Fibroblast of lung (primary cell): Measurements from ENCODE around the gene MAPKAP1. TPM values are rescaled to one million over a fixed set of nuclear protein-coding genes. Genes with fewer than 3 reads are reported as not detected.

Source experiments
- DNase-seq, 2 donors: peaks; one replicate each; pipeline versions ENCODE4 v3.0.0 to v3.0.0-alpha.2; 2010; ENCODE audit warnings: low read depth in 2 of 2
- H2AFZ ChIP-seq: 2 replicates; pipeline ENCODE4 v1.5.1; 2012; ENCODE audit warnings: low read length, control low read depth, inconsistent platforms
- H3K27ac ChIP-seq: 2 replicates; pipeline ENCODE4 v1.5.1; 2011; ENCODE audit warnings: low read length, control low read depth; ENCODE audit not compliant: insufficient read depth
- H3K27me3 ChIP-seq: 2 replicates; pipeline ENCODE4 v1.5.1; 2011; ENCODE audit warnings: mild to moderate bottlenecking, low read length; ENCODE audit not compliant: control insufficient read depth, insufficient read depth
- H3K36me3 ChIP-seq: 2 replicates; pipeline ENCODE4 v1.5.1; 2011; ENCODE audit warnings: low read length; ENCODE audit not compliant: control insufficient read depth, insufficient read depth
- H3K4me1 ChIP-seq: 2 replicates; pipeline ENCODE4 v1.5.1; 2011; ENCODE audit warnings: low read length; ENCODE audit not compliant: control insufficient read depth, insufficient read depth; ENCODE audit errors: extremely low read depth
- H3K4me2 ChIP-seq: 2 replicates; pipeline ENCODE4 v1.5.1; 2011; ENCODE audit warnings: low read length, control low read depth; ENCODE audit not compliant: insufficient read depth; ENCODE audit errors: extremely low read depth
- H3K4me3 ChIP-seq, 4 experiments: fragments of 200-600 bp in 1 of 4; sonication (generic) in 1 of 4; replicated peaks in 1 of 4; 2 replicates each; pipeline ENCODE4 v1.5.1; 2011 to 2016; ENCODE audit warnings: low read length in 4 of 4, low read depth in 3 of 4, mild to moderate bottlenecking in 3 of 4, control low read depth in 2 of 4, inconsistent platforms in 1 of 4, mixed read lengths in 1 of 4; ENCODE audit not compliant: insufficient read depth in 1 of 4; ENCODE audit errors: control extremely low read depth in 1 of 4
- H3K79me2 ChIP-seq: 2 replicates; pipeline ENCODE4 v1.5.1; 2012; ENCODE audit warnings: mild to moderate bottlenecking, low read length, inconsistent platforms; ENCODE audit not compliant: control insufficient read depth, insufficient read depth
- H3K9ac ChIP-seq: 2 replicates; pipeline ENCODE4 v1.5.1; 2011; ENCODE audit warnings: mild to moderate bottlenecking, low read length, control low read depth; ENCODE audit not compliant: insufficient read depth
- H3K9me3 ChIP-seq: 2 replicates; pipeline ENCODE4 v1.5.1; 2012; ENCODE audit warnings: low read depth, low read length; ENCODE audit not compliant: control insufficient read depth, insufficient read depth
- H4K20me1 ChIP-seq: 2 replicates; pipeline ENCODE4 v1.5.1; 2011; ENCODE audit warnings: low read length; ENCODE audit not compliant: control insufficient read depth, insufficient read depth; ENCODE audit errors: extremely low read depth
- CTCF ChIP-seq, 2 donors: IDR thresholded peaks in 1 of 2; conservative IDR thresholded peaks in 1 of 2; 1 replicate in 1 of 2; 2 replicates in 1 of 2; pipeline ENCODE4 v1.5.1; 2011 to 2012; ENCODE audit warnings: low read length in 2 of 2, control low read depth in 1 of 2, inconsistent platforms in 1 of 2, low read depth in 1 of 2, mild to moderate bottlenecking in 1 of 2
- EZH2 ChIP-seq: IDR thresholded peaks from 2 replicates; pipeline ENCODE4 v1.5.1; 2012; ENCODE audit warnings: low read length, control low read depth, mild to moderate bottlenecking; ENCODE audit errors: missing control alignments
- polyA plus RNA-seq, 2 donors: library from polyadenylated mRNA; depleted of rRNA in 1 of 2; stranded (reverse) in 1 of 2; unstranded in 1 of 2; fragments of >200 nt; gene quantifications; 2 replicates each; pipeline ENCODE4 v1.2.1, GENCODE V29; 2011 to 2012; ENCODE audit warnings: missing spikeins in 1 of 2
- total RNA-seq: library from RNA; depleted of rRNA; stranded (reverse); fragments of >200 nt; gene quantifications from 2 replicates; pipeline ENCODE4 v1.2.1, GENCODE V29; 2014

Gene MAPKAP1
- total and polyA plus RNA-seq, 2 donors (not counting 1 experiment from before 2014, with no cell fraction given): 63.7 to 127 TPM

- H3K27ac ChIP-seq: no peak overlapping the region
- no peaks in the 10 kb centered on the region for H4K20me1 ChIP-seq
- no peak overlapping the region for H3K9ac ChIP-seq
- no peak overlapping the region for H3K4me3 ChIP-seq
- H3K36me3 ChIP-seq: no peaks in the 10 kb centered on the region
- peak; percentile 28 to 64 for DNase-seq
- TF ChIP-seq EZH2 (no peak), CTCF (conservative IDR thresholded peaks at IDR 0.05 in 1 of 2, IDR thresholded peaks at IDR 0.05 in 1 of 2; ENCODE audit: low read depth in 1 of 2, low read length in 2 of 2) (no peak)
- H2AFZ ChIP-seq: no peak overlapping the region
- H3K27me3 ChIP-seq: no peaks in the 10 kb centered on the region
- H3K4me1 ChIP-seq: peaks cover 2% of the 10 kb centered on the region
- H3K9me3 ChIP-seq: no peaks in the 10 kb centered on the region
- no peak overlapping the region for H3K4me2 ChIP-seq
- H3K79me2 ChIP-seq: no peaks in the 10 kb centered on the region
Observed at GRCh38 chr9:125739436-125739835, 32.4 kb upstream of the MAPKAP1 start.

GRCh38 chr9:125732562-125732961 lies 25.6 kb upstream of the MAPKAP1 start:
- no peak overlapping the region for H2AFZ ChIP-seq
- no peaks in the 10 kb centered on the region for H4K20me1 ChIP-seq
- H3K27ac ChIP-seq: no peak overlapping the region
- no peaks in the 10 kb centered on the region for H3K4me1 ChIP-seq
- H3K27me3 ChIP-seq: peaks cover 4% of the 10 kb centered on the region
- no peak for DNase-seq
- H3K4me3 ChIP-seq: no peak overlapping the region
- no peak for TF ChIP-seq CTCF (conservative IDR thresholded peaks at IDR 0.05 in 1 of 2, IDR thresholded peaks at IDR 0.05 in 1 of 2; ENCODE audit: low read depth in 1 of 2, low read length in 2 of 2)
- no peaks in the 10 kb centered on the region for H3K9me3 ChIP-seq
- H3K36me3 ChIP-seq: no peaks in the 10 kb centered on the region
- H3K9ac ChIP-seq: no peak overlapping the region
- no peak overlapping the region for H3K4me2 ChIP-seq
- H3K79me2 ChIP-seq: no peaks in the 10 kb centered on the region

GRCh38 chr9:125730168-125730567 lies 23.2 kb upstream of the MAPKAP1 start:
- no peak overlapping the region for H3K27ac ChIP-seq

More at GRCh38 chr9:125730168-125730567, 23.2 kb upstream of the MAPKAP1 start:
- Histone ChIP-seq H3K4me3 (no peak overlapping the region), H3K79me2 (no peaks in the 10 kb centered on the region), H4K20me1 (no peaks in the 10 kb centered on the region), H3K9me3 (no peaks in the 10 kb centered on the region), H3K36me3 (no peaks in the 10 kb centered on the region), H2AFZ (no peak overlapping the region), H3K27me3 (peaks cover 4% of the 10 kb centered on the region), H3K9ac (no peak overlapping the region), H3K4me1 (no peaks in the 10 kb centered on the region), H3K4me2 (no peak overlapping the region)
- DNase-seq: no peak
- no peak for TF ChIP-seq CTCF (conservative IDR thresholded peaks at IDR 0.05 in 1 of 2, IDR thresholded peaks at IDR 0.05 in 1 of 2; ENCODE audit: low read depth in 1 of 2, low read length in 2 of 2)
- TF ChIP-seq EZH2: no peak
